Measurements from ENCODE around the gene CNTNAP2.

GRCh38 chr7:147079921-147080420 is 963.4 kb downstream of the CNTNAP2 start:
- TF ChIP-seq CTCF (IDR thresholded peaks at IDR 0.05) (no peak), POLR2A (IDR thresholded peaks at IDR 0.05) (no peak)

Measured in testis (tissue), 2 donors.